IPS DF 4.7 (cell line): Measurements from ENCODE around the gene CPT1A.

ENCODE experiments used
- DNase-seq: peaks from one replicate; pipeline ENCODE4 v3.0.0-alpha.2; 2013; ENCODE audit warnings: low spot score; ENCODE audit errors: extremely low read depth

CPT1A gene

DNA sequence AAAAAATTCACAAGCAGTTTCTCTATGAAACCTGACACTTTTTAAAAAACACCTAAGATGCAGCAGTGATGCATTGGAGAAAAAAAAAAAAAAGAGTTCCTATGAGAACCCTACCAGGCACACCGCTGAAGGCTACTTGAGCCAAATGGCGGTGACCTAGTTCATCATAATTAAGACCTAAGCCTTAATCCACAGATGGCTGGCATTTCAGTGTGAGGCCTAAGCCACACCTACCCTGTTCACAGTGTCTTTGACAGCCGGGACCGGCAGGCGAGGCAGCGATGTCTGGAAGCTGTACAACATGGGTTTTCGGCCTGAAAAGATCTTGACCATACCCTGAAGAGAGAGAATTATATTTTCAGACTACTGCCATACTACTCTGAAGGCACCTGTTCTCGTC is 38.0 kb downstream of the CPT1A start:
- no peak for DNase-seq

GRCh38 chr11:68798221-68798813 is 43.4 kb downstream of the CPT1A start:
- peak; percentile 30 for DNase-seq

DNA sequence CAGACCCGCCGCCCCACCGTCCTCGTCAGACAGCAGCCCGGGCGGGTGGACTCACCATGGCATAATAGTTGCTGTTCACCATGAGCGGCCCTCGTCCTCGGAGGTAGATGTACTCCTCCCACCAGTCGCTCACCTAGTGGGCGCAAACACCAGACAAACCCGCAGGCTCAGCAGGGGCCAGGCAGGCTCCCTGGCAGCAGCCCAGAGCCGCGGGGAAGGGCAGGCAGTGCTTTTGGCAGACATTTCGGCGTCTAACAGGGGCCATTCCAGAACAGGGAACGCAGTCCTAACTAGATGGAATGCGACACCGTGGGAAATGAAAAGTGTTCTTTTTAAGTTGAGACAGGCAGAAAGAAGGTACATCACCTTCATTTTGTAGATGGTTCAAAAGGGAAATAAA is 44.9 kb downstream of the CPT1A start:
- DNase-seq, result no peak

GRCh38 chr11:68792400-68792966 is 49.2 kb downstream of the CPT1A start:
- DNase-seq, result no peak

DNA sequence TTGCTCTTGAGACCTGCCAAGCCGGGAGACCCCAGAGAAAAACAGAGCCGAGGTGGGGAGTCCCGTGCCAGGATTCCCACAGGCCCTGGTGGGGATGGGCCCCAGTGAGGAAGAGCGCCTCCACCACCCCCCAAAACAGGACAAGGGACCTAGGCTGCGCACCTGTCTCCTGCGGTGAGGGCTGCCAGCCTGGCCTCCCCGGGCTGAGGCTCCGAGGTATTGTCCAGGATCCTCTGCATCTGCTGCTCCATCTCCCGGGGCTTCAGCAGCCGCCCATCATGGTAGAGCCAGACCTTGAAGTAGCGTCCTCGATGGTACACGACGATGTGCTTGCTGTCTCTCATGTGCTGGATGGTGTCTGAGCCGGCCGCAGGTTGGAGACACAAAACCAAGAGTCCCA is 57.1 kb downstream of the CPT1A start:
- no peak for DNase-seq

GRCh38 chr11:68783216-68783821 is 58.4 kb downstream of the CPT1A start:
- no peak for DNase-seq

GRCh38 chr11:68782711-68783110 is 59.0 kb downstream of the CPT1A start:
- DNase-seq, result no peak

- DNase-seq, result peak; percentile 25
Measured at GRCh38 chr11:68780829-68781228, 60.9 kb downstream of the CPT1A start.

- DNase-seq, result no peak
Measured at GRCh38 chr11:68778205-68778604, 63.5 kb downstream of the CPT1A start.

DNA sequence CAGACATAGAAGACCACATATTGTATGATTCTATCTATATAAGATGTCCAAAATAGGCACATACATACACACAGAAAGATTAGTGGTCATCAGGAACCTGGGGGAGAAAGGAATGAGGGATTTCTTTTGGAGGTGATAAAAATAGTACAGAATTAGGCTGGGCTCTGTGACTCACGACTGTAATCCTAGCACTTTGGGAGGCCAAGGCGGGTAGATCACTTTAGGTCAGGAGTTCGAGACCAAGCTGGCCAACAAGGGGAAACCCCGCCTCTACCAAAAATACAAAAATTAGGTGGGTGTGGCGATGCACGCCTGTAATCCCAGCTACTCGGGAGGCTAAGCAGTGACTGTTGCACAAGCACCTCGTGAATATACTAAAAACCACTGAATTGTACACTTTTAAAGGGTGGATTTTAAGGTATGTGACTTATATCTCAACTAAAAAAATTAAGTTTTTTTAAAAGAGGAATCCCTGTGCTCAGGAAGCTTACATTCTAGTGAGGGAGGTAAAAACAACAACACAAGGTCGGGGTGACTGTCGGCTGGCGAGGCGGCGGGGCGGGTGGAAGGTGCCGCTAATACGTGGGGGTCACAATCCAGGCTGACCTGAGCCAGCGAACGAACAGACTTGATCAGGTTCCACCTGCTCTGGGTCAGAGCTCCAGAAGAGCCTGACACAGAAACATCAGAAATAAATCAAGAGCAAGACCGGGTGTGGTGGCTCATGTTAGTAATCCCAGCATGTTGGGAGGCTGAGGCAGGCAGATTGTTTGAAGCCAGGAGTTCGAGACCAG is 65.1 kb downstream of the CPT1A start:
- no peak for DNase-seq

DNA sequence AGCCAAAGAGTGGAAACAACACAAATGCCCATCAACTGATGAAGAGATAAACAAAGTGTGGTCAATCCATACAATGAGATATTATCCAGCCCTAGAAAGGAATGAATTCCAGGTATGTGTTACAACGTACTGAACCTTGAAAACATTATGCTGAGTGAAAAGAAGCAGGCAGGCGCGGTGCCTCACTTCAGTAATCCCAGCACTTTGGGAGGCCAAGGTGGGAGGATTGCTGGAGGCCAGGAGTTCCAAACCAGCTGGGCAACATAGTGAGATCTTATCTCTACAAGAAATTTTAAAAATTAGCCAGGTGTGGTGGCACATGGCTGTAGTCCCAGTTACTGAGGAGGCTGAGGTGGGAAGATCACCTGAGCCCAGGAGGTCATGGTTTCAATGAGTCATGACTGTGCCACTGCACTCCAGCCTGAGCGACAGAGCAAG is 65.7 kb downstream of the CPT1A start:
- DNase-seq, result no peak

GRCh38 chr11:68774194-68774585 is 67.5 kb downstream of the CPT1A start:
- no peak for DNase-seq

GRCh38 chr11:68773521-68774193 is 68.1 kb downstream of the CPT1A start:
- no peak for DNase-seq

GRCh38 chr11:68772936-68773335 is 68.8 kb downstream of the CPT1A start:
- DNase-seq, result no peak

GRCh38 chr11:68770781-68771180 is 70.9 kb downstream of the CPT1A start:
- DNase-seq, result no peak

GRCh38 chr11:68767672-68768071 is 74.0 kb downstream of the CPT1A start:
- DNase-seq, result no peak

DNA sequence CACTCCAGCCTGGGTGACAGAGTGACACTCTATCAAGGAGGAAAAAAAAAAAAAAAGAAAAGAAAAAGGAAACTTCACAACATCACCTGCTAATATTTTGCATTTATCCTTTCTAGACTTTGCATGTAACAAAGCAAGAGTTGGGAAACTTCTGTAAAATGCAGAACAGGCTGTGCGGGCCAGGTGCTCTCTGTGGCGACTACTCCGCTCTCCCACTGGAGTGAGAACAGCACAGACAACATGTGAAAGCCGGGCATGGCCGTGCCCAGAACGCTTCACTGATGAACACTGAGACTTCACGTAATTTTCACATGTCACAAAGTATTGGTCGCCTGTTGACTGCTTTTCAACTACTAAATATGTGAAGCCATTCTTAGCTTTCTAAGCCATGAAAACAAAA is 74.9 kb downstream of the CPT1A start:
- no peak for DNase-seq

DNA sequence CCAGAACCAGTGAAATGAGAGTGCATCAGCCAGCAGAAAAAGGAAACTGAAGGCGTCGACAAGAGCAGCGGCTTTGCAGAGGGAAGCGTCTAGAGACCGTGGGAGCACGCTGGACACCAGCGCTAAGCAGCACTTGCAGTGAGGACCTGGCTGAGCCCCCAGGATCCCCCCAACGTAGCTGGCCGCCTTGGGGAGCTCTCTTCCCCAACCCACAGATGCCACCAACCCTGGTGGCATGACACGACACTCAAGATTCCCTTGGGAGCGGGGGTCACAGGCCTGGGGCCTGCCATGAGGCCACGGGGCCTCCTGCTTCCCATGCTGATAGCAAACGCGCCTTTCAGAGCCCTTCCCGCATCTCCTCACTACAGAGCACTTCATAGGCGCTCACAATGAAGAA is 77.0 kb downstream of the CPT1A start:
- no peak for DNase-seq

DNA sequence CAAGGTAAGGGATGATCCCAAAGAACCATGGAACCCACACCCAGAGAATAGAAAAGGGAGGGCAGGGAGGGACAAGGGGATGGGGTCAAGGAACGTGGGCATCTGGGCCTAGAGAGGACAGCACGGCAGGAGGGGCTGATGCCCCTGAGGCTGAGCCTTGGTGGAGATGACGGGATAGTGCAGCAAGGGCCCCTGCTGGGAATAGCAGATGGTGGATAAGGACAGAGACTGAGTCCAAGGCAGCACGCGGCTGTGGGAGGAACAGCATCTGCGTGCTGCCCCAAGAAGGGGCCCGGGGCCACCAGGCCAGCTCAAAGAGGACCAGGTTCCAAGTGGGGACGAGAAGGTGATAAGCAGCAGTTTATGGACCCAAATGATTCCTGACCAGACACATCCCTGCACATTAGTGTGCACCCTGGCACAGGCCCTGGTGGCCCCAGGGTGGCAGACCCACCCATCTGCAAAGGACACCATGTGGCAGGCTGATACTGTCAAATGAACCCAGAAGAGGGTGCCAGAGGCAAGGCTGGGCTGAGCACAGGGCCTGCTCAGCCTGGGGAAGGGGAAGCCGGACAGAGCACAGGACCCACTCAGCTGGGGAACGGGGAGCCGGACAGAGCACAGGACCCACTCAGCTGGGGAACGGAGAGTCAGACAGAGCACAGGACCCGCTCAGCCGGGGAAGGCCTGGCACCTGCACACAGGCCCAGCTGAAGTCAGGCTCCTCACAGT is 77.6 kb downstream of the CPT1A start:
- no peak for DNase-seq

DNA sequence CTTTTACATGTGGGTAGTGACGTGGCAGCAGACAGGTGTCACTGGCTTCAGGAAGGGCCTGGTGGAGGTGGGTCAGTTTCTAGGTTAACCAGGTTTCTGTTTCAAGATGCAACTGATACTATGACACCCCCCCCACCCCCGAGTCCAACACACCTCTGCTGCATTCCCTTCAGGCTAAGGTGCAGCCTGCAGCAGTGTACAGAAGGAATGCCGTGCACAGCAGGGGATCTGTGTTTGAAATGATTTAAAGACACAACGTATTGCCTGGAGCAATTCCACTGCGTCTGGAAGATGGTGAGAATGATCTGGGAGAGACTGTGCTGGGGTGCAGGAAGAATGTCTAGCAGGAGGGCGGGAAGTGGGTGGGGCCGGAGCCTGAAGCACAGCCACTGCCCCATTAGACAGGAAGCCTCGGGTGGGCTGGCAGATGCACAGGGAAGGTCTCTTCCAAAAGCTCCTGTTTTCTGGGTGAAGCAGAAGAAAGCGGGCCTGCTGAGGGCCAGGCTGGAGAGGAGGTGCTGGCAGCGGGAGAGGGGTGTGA is 78.5 kb downstream of the CPT1A start:
- DNase-seq, result no peak

DNA sequence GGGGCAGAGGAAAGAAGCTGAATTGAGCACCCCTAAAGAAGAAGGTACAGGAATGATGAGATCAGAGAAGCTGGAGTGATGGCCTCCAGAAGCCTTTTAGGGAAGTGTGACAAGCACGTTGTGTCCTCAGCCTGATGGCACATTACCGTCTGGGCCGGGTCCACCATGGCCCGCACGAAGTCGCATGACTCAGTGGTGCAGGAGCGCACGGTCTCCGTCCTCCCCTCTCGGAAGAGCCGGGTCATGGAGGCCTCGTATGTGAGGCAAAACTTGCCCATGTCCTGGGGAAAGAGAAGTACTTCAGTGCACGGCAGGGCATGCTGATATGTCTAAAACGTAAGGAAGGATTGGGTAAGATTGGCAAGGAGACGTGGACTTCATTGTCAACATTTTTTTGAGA is 79.2 kb downstream of the CPT1A start:
- no peak for DNase-seq
